ENCODE results near the gene SQOR.
A peak's percentile ranks its signal among the peaks of the same experiment; 100 is the strongest.

The SQOR gene

GRCh38 chr15:45612790-45613415 is 21.9 kb upstream of the SQOR start:
- no peak for TF ChIP-seq CTCF (IDR thresholded peaks at IDR 0.05; ENCODE audit: insufficient read depth, low read length, poor library complexity, severe bottlenecking)
- Histone ChIP-seq H3K36me3 (ENCODE audit: control insufficient read depth, insufficient read depth, low read length) (no peaks in the 10 kb centered on the region), H3K27me3 (replicated peaks; ENCODE audit: control insufficient read depth, insufficient read depth, low read length) (no peaks in the 10 kb centered on the region), H3K4me3 (replicated peaks; ENCODE audit: low read depth, low read length) (no peak overlapping the region; the same call in 1 of the 2 replicates)
- DNase-seq (ENCODE audit: extremely low read depth, insufficient read length) = no peak

- TF ChIP-seq CTCF (IDR thresholded peaks at IDR 0.05; ENCODE audit: insufficient read depth, low read length, poor library complexity, severe bottlenecking) = no peak
- no peak overlapping the region for H3K4me3 ChIP-seq (replicated peaks; ENCODE audit: low read depth, low read length)
- no peaks in the 10 kb centered on the region for H3K36me3 ChIP-seq (ENCODE audit: control insufficient read depth, insufficient read depth, low read length)
- no peaks in the 10 kb centered on the region for H3K27me3 ChIP-seq (replicated peaks; ENCODE audit: control insufficient read depth, insufficient read depth, low read length)
- no peak for DNase-seq (ENCODE audit: extremely low read depth, insufficient read length)
Observed at GRCh38 chr15:45616901-45617323, 17.9 kb upstream of the SQOR start.

- TF ChIP-seq CTCF (IDR thresholded peaks at IDR 0.05; ENCODE audit: insufficient read depth, low read length, poor library complexity, severe bottlenecking) = peak; percentile 26
- Histone ChIP-seq H3K36me3 (ENCODE audit: control insufficient read depth, insufficient read depth, low read length) (no peaks in the 10 kb centered on the region), H3K27me3 (replicated peaks; ENCODE audit: control insufficient read depth, insufficient read depth, low read length) (no peaks in the 10 kb centered on the region), H3K4me3 (replicated peaks; ENCODE audit: low read depth, low read length) (no peak overlapping the region)
- no peak for DNase-seq (ENCODE audit: extremely low read depth, insufficient read length)
Observed at GRCh38 chr15:45618813-45619212, 16.0 kb upstream of the SQOR start.

- no peaks in the 10 kb centered on the region for H3K27me3 ChIP-seq (replicated peaks; ENCODE audit: control insufficient read depth, insufficient read depth, low read length)
- no peaks in the 10 kb centered on the region for H3K36me3 ChIP-seq (ENCODE audit: control insufficient read depth, insufficient read depth, low read length)
- TF ChIP-seq CTCF (IDR thresholded peaks at IDR 0.05; ENCODE audit: insufficient read depth, low read length, poor library complexity, severe bottlenecking) = no peak
- no peak for DNase-seq (ENCODE audit: extremely low read depth, insufficient read length)
- no peak overlapping the region for H3K4me3 ChIP-seq (replicated peaks; ENCODE audit: low read depth, low read length)
Observed at GRCh38 chr15:45628136-45628535, 6.7 kb upstream of the SQOR start.

- H3K4me3 ChIP-seq (replicated peaks; ENCODE audit: low read depth, low read length) = no peak overlapping the region
- no peak for TF ChIP-seq CTCF (IDR thresholded peaks at IDR 0.05; ENCODE audit: insufficient read depth, low read length, poor library complexity, severe bottlenecking)
- no peaks in the 10 kb centered on the region for H3K36me3 ChIP-seq (ENCODE audit: control insufficient read depth, insufficient read depth, low read length)
- DNase-seq (ENCODE audit: extremely low read depth, insufficient read length) = no peak
- H3K27me3 ChIP-seq (replicated peaks; ENCODE audit: control insufficient read depth, insufficient read depth, low read length) = no peaks in the 10 kb centered on the region
Observed at GRCh38 chr15:45630917-45631691, 3.7 kb upstream of the SQOR start.
